Stimulated activated naive CD8-positive, alpha-beta T cell treated with anti-CD3 and anti-CD28 coated beads, Interleukin-15, Interleukin-2, amounts not matched to agents 100 U/mL and 50 U/mL, for 24 hours (primary cell): ENCODE data around the gene PRXL2A.
"Not testable (repeated sequence)": the region's sequence is repeated elsewhere in the genome, so short reads cannot be mapped to it uniquely, and the experiment has no call there.

ENCODE experiments used
- ATAC-seq: fragments of 150-1000 bp; cut with Tn5 transposase; one replicate; pipeline ENCODE4 v1.10.0; 2021
- DNase-seq: peaks from one replicate; pipeline ENCODE4 v3.0.0; 2021

PRXL2A gene

GRCh38 chr10:80474941-80475340, 66.6 kb downstream of the PRXL2A start:
- no peak for ATAC-seq
- peak; percentile 0 for DNase-seq

- not testable (repeated sequence) for ATAC-seq, DNase-seq
Measured at GRCh38 chr10:80475641-80476040, 67.3 kb downstream of the PRXL2A start.

GRCh38 chr10:80476685-80477084, 68.3 kb downstream of the PRXL2A start:
- ATAC-seq, result no peak

GRCh38 chr10:80477813-80478212, 69.5 kb downstream of the PRXL2A start:
- peak; percentile 83 for ATAC-seq
- no peak for DNase-seq

More at GRCh38 chr10:80476685-80477084, 68.3 kb downstream of the PRXL2A start:
- DNase-seq, result no peak

GRCh38 chr10:80480373-80480772, 72.0 kb downstream of the PRXL2A start:
- DNase-seq, ATAC-seq: not testable (repeated sequence)

GRCh38 chr10:80480852-80481251, 72.5 kb downstream of the PRXL2A start:
- no peak for DNase-seq

GRCh38 chr10:80484243-80484642, 75.9 kb downstream of the PRXL2A start:
- DNase-seq, result no peak
- no peak for ATAC-seq

More at GRCh38 chr10:80480852-80481251, 72.5 kb downstream of the PRXL2A start:
- ATAC-seq, result no peak

GRCh38 chr10:80484676-80485075, 76.3 kb downstream of the PRXL2A start:
- ATAC-seq (no peak), DNase-seq (no peak)

- DNase-seq (no peak), ATAC-seq (peak; percentile 51)
Measured at GRCh38 chr10:80485076-80485945, 77.0 kb downstream of the PRXL2A start.

GRCh38 chr10:80485946-80486764, 77.8 kb downstream of the PRXL2A start:
- peak; percentile 59 for DNase-seq
- peak; percentile 19 for ATAC-seq
